ENCODE data around the gene TMEM151A.
A peak's percentile ranks its signal among the peaks of the same experiment; 100 is the strongest.

DNA sequence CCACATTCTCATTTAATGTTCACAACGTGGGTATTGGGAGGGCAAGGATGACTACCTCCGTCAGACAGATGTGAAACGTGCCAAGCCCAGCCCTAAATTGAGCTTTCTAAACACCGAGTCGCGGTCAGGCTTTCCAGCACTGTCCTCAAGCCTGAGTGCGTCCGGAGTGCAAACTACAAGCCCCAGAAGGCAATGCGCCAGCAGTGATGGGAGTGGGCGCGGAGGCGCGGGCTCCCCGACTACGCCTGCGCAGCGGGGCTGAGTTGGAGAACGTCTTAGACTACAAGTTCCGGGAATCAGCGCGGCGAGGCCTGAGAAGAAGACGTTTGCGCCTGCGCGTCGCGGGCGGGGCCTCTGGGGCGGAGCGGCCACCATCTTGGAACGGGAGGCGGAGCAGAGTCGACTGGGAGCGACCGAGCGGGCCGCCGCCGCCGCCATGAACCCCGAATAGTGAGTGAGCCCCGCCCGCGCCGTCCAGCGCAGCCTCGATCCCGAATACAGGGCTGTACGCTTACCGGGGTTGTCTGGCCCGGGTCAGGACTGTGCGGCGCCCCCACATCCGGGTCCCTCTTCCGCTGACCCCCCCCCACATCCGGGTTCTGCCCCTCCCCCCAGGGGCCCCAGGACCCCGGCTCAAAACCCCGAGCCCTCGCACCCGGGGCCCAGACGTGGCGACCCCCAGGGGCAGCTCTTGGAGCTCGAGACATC lies 23.3 kb upstream of the TMEM151A start, which contains the start of gene RAB1B:
- TF ChIP-seq POLR2A (IDR thresholded peaks at IDR 0.05) = peak; percentile 58 to 79
- TF ChIP-seq, protein P1, sequence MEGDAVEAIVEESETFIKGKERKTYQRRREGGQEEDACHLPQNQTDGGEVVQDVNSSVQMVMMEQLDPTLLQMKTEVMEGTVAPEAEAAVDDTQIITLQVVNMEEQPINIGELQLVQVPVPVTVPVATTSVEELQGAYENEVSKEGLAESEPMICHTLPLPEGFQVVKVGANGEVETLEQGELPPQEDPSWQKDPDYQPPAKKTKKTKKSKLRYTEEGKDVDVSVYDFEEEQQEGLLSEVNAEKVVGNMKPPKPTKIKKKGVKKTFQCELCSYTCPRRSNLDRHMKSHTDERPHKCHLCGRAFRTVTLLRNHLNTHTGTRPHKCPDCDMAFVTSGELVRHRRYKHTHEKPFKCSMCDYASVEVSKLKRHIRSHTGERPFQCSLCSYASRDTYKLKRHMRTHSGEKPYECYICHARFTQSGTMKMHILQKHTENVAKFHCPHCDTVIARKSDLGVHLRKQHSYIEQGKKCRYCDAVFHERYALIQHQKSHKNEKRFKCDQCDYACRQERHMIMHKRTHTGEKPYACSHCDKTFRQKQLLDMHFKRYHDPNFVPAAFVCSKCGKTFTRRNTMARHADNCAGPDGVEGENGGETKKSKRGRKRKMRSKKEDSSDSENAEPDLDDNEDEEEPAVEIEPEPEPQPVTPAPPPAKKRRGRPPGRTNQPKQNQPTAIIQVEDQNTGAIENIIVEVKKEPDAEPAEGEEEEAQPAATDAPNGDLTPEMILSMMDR (IDR thresholded peaks at IDR 0.05) = no peak

Measured in Peyer's patch (tissue), 4 donors.